Activated naive CD4-positive, alpha-beta T cell treated with anti-CD3 and anti-CD28 coated beads, Interleukin-2, amount 50 U/mL, for 72 hours (primary cell): ENCODE measurements around the gene MAMDC4. TPM values are rescaled to one million over a fixed set of nuclear protein-coding genes. Genes with fewer than 3 reads are reported as not detected.

ENCODE experiments used
- ATAC-seq, 2 donors: fragments of 150-1000 bp; cut with Tn5 transposase; 2 replicates each; pipeline ENCODE4 v1.10.0; 2021; ENCODE audit warnings: mild to moderate bottlenecking in 2 of 2, moderate library complexity in 2 of 2
- DNase-seq, 2 donors: peaks; one replicate each; pipeline ENCODE4 v3.0.0; 2021 to 2022; ENCODE audit warnings: low spot score in 2 of 2
- H3K27ac Mint-ChIP-seq, 2 donors: one replicate each; pipeline ENCODE4 v1.8.0; 2022; ENCODE audit warnings: mild to moderate bottlenecking in 2 of 2, mixed read lengths in 2 of 2
- H3K36me3 Mint-ChIP-seq, 2 donors: one replicate each; pipeline ENCODE4 v1.8.0; 2022; ENCODE audit warnings: mixed read lengths in 2 of 2
- H3K9me3 Mint-ChIP-seq, 2 donors: one replicate each; pipeline ENCODE4 v1.8.0; 2022; ENCODE audit warnings: mixed read lengths in 2 of 2
- total RNA-seq, 2 donors: library from RNA; stranded (reverse); gene quantifications; one replicate each; pipeline ENCODE4 v1.2.3, GENCODE V29; 2022

MAMDC4 gene
- total RNA-seq, 2 donors from 2014 or later, result 17.7 to 21.5 TPM

- Mint-ChIP-seq H3K9me3 (no peaks in the 10 kb centered on the region), H3K27ac (no peak overlapping the region), H3K36me3 (peaks cover 0 to 15% of the 10 kb centered on the region in 2 donors)
- no peak for DNase-seq
- ATAC-seq, result no peak
These were observed 1.5 kb downstream of the MAMDC4 start for GRCh38 chr9:136853596-136854112.

- DNase-seq (no peak), ATAC-seq (no peak)
- H3K36me3 Mint-ChIP-seq, result peaks cover 0 to 15% of the 10 kb centered on the region in 2 donors
- H3K9me3 Mint-ChIP-seq, result no peaks in the 10 kb centered on the region
- H3K27ac Mint-ChIP-seq, result peak overlapping the region in 1 of 2 donors; percentile 21
These were observed 2.1 kb downstream of the MAMDC4 start for GRCh38 chr9:136854113-136854841.

- Mint-ChIP-seq H3K36me3 (peaks cover 0 to 11% of the 10 kb centered on the region in 2 donors), H3K9me3 (no peaks in the 10 kb centered on the region), H3K27ac (peak overlapping the region in 1 of 2 donors; percentile 21)
- DNase-seq (no peak), ATAC-seq (no peak)
These were observed 2.8 kb downstream of the MAMDC4 start for GRCh38 chr9:136854842-136855460.

- H3K27ac Mint-ChIP-seq, result no peak overlapping the region
- no peak for ATAC-seq
These were observed 3.4 kb downstream of the MAMDC4 start for GRCh38 chr9:136855461-136856078.

GRCh38 chr9:136856079-136856476 lies 3.9 kb downstream of the MAMDC4 start:
- ATAC-seq (no peak), DNase-seq (no peak)
- H3K27ac Mint-ChIP-seq, result no peak overlapping the region
- no peaks in the 10 kb centered on the region for H3K9me3 Mint-ChIP-seq
- no peaks in the 10 kb centered on the region for H3K36me3 Mint-ChIP-seq

More at GRCh38 chr9:136855461-136856078, 3.4 kb downstream of the MAMDC4 start:
- no peaks in the 10 kb centered on the region for H3K9me3 Mint-ChIP-seq
- DNase-seq, result no peak
- H3K36me3 Mint-ChIP-seq, result peaks cover 0 to 5% of the 10 kb centered on the region in 2 donors

- ATAC-seq (no peak), DNase-seq (no peak)
- no peaks in the 10 kb centered on the region for H3K9me3 Mint-ChIP-seq
- H3K36me3 Mint-ChIP-seq, result no peaks in the 10 kb centered on the region
- no peak overlapping the region for H3K27ac Mint-ChIP-seq
These were observed 4.5 kb downstream of the MAMDC4 start for GRCh38 chr9:136856541-136857141.

GRCh38 chr9:136857166-136857565 lies 5.0 kb downstream of the MAMDC4 start:
- H3K9me3 Mint-ChIP-seq, result no peaks in the 10 kb centered on the region
- H3K36me3 Mint-ChIP-seq, result no peaks in the 10 kb centered on the region
- H3K27ac Mint-ChIP-seq, result no peak overlapping the region
- ATAC-seq, result no peak
- no peak for DNase-seq

GRCh38 chr9:136857581-136858412 lies 5.7 kb downstream of the MAMDC4 start:
- no peaks in the 10 kb centered on the region for H3K9me3 Mint-ChIP-seq
- no peaks in the 10 kb centered on the region for H3K36me3 Mint-ChIP-seq
- no peak overlapping the region for H3K27ac Mint-ChIP-seq
- DNase-seq (no peak), ATAC-seq (peak in 1 of 2 donors; percentile 2)

- Mint-ChIP-seq H3K27ac (no peak overlapping the region), H3K36me3 (peaks cover 0 to 3% of the 10 kb centered on the region in 2 donors), H3K9me3 (no peaks in the 10 kb centered on the region)
- peak in 1 of 2 donors; percentile 1 for ATAC-seq
- DNase-seq, result no peak
These were observed 6.3 kb downstream of the MAMDC4 start for GRCh38 chr9:136858452-136858843.

GRCh38 chr9:136858844-136859757 lies 7.0 kb downstream of the MAMDC4 start:
- H3K9me3 Mint-ChIP-seq, result no peaks in the 10 kb centered on the region
- H3K36me3 Mint-ChIP-seq, result peaks cover 0 to 8% of the 10 kb centered on the region in 2 donors
- DNase-seq (no peak), ATAC-seq (peak in 1 of 2 donors; percentile 5)
- H3K27ac Mint-ChIP-seq, result no peak overlapping the region

GRCh38 chr9:136860529-136860928 lies 8.4 kb downstream of the MAMDC4 start:
- DNase-seq (no peak), ATAC-seq (no peak)
- H3K9me3 Mint-ChIP-seq, result no peaks in the 10 kb centered on the region
- H3K36me3 Mint-ChIP-seq, result peaks cover 0 to 14% of the 10 kb centered on the region in 2 donors
- peak overlapping the region in 1 of 2 donors; percentile 29 for H3K27ac Mint-ChIP-seq

GRCh38 chr9:136860933-136861873 lies 9.1 kb downstream of the MAMDC4 start:
- ATAC-seq, result no peak
- Mint-ChIP-seq H3K27ac (peak overlapping the region in 1 of 2 donors; percentile 29), H3K36me3 (peaks cover 0 to 15% of the 10 kb centered on the region in 2 donors)

GRCh38 chr9:136861874-136862457 lies 9.8 kb downstream of the MAMDC4 start:
- DNase-seq (no peak), ATAC-seq (no peak)
- Mint-ChIP-seq H3K36me3 (peaks cover 0 to 15% of the 10 kb centered on the region in 2 donors), H3K27ac (peak overlapping the region in 1 of 2 donors; percentile 77), H3K9me3 (no peaks in the 10 kb centered on the region)

More at GRCh38 chr9:136860933-136861873, 9.1 kb downstream of the MAMDC4 start:
- no peaks in the 10 kb centered on the region for H3K9me3 Mint-ChIP-seq
- no peak for DNase-seq
